DOHH2 (cell line): Measurements from ENCODE around the gene ARIH2.
A peak's percentile ranks its signal among the peaks of the same experiment; 100 is the strongest.

Experiments used
- H3F3A ChIP-seq: fragments of 200-600 bp; sonication (generic), shearing (Covaris generic); 2 replicates; pipeline ENCODE4 v1.6.0; 2016; ENCODE audit warnings: antibody characterized with exemption, mild to moderate bottlenecking; ENCODE audit not compliant: control insufficient read depth, insufficient read depth
- H3K27ac ChIP-seq: fragments of 200-600 bp; sonication (generic); 2 replicates; pipeline ENCODE4 v1.5.1; 2014; ENCODE audit warnings: low read depth, mild to moderate bottlenecking, low read length, moderate library complexity
- H3K27me3 ChIP-seq: fragments of 200-600 bp; sonication (generic); 2 replicates; pipeline ENCODE4 v1.6.1; 2014; ENCODE audit warnings: mild to moderate bottlenecking, low read length, mixed read lengths; ENCODE audit not compliant: control insufficient read depth
- H3K36me3 ChIP-seq: fragments of 200-600 bp; sonication (generic); 2 replicates; pipeline ENCODE4 v1.6.1; 2014; ENCODE audit warnings: mild to moderate bottlenecking, low read length, moderate library complexity, mixed read lengths; ENCODE audit not compliant: control insufficient read depth
- H3K4me1 ChIP-seq: fragments of 200-600 bp; sonication (generic); 2 replicates; pipeline ENCODE4 v1.6.1; 2014; ENCODE audit warnings: mild to moderate bottlenecking, low read length, mixed read lengths; ENCODE audit not compliant: control insufficient read depth
- H3K4me2 ChIP-seq: fragments of 200-600 bp; sonication (generic); 2 replicates; pipeline ENCODE4 v1.6.0; 2014; ENCODE audit warnings: mild to moderate bottlenecking, low read length, moderate library complexity
- H3K4me3 ChIP-seq: fragments of 200-600 bp; sonication (generic); 2 replicates; pipeline ENCODE4 v1.5.1; 2014; ENCODE audit warnings: mild to moderate bottlenecking, low read length, mixed read lengths
- H3K79me2 ChIP-seq: fragments of 200-600 bp; sonication (generic); 2 replicates; pipeline ENCODE4 v1.6.1; 2014; ENCODE audit warnings: mild to moderate bottlenecking, low read length, mixed read lengths; ENCODE audit not compliant: control insufficient read depth
- H3K9me2 ChIP-seq: fragments of 200-600 bp; sonication (generic); replicated peaks from 2 replicates; pipeline ENCODE4 v1.6.1; 2014; ENCODE audit warnings: mild to moderate bottlenecking, low read length, mixed read lengths; ENCODE audit not compliant: control insufficient read depth
- H3K9me3 ChIP-seq: fragments of 200-600 bp; sonication (generic); 2 replicates; pipeline ENCODE4 v1.6.1; 2014; ENCODE audit warnings: antibody characterized with exemption, low read length, mixed read lengths; ENCODE audit not compliant: control insufficient read depth, insufficient read depth
- H4K20me1 ChIP-seq: fragments of 200-600 bp; sonication (generic); 2 replicates; pipeline ENCODE4 v1.6.0; 2014; ENCODE audit warnings: low read depth, mild to moderate bottlenecking, antibody characterized with exemption, low read length, moderate library complexity; ENCODE audit not compliant: control insufficient read depth, insufficient read depth
- CTCF ChIP-seq: fragments of 200-600 bp; sonication (generic); IDR thresholded peaks from one replicate; pipeline ENCODE4 v1.5.1; 2014; ENCODE audit warnings: antibody characterized with exemption, mild to moderate bottlenecking, low read depth, low read length; ENCODE audit not compliant: poor library complexity, severe bottlenecking
- EZH2phosphoT487 ChIP-seq: fragments of 200-600 bp; sonication (generic); IDR thresholded peaks from 2 replicates; pipeline ENCODE4 v1.6.1; 2017; ENCODE audit warnings: borderline replicate concordance, mild to moderate bottlenecking, antibody characterized with exemption, low read length, moderate library complexity, mixed read lengths

Gene ARIH2

GRCh38 chr3:49022688-49023171 lies 104.1 kb downstream of the ARIH2 start:
- Histone ChIP-seq H3K4me3 (peak overlapping the region; percentile 92), H3K9me3 (no peaks in the 10 kb centered on the region), H4K20me1 (peaks cover 1% of the 10 kb centered on the region; the same call in 1 of the 2 replicates), H3K4me1 (peaks cover 62% of the 10 kb centered on the region), H3K79me2 (peaks cover 81% of the 10 kb centered on the region), H3F3A (peaks cover 28% of the 10 kb centered on the region), H3K4me2 (peak overlapping the region; percentile 94), H3K27ac (peak overlapping the region; percentile 92), H3K36me3 (peaks cover 76% of the 10 kb centered on the region), H3K9me2 (no peaks in the 10 kb centered on the region), H3K27me3 (no peaks in the 10 kb centered on the region)
- TF ChIP-seq EZH2phosphoT487 = no peak

GRCh38 chr3:49023775-49024174 lies 105.1 kb downstream of the ARIH2 start:
- Histone ChIP-seq H3K27me3 (no peaks in the 10 kb centered on the region), H3K79me2 (peaks cover 91% of the 10 kb centered on the region), H3K9me2 (no peaks in the 10 kb centered on the region), H3K27ac (no peak overlapping the region), H3K4me2 (peak overlapping the region; percentile 23; the same call in 1 of the 2 replicates), H3F3A (peaks cover 32% of the 10 kb centered on the region), H3K9me3 (no peaks in the 10 kb centered on the region), H3K4me3 (no peak overlapping the region), H3K36me3 (peaks cover 87% of the 10 kb centered on the region), H4K20me1 (peaks cover 4% of the 10 kb centered on the region; the same call in 1 of the 2 replicates), H3K4me1 (peaks cover 67% of the 10 kb centered on the region)
- TF ChIP-seq EZH2phosphoT487 (no peak), CTCF (no peak)

- H3K4me3 ChIP-seq = no peak overlapping the region
- peaks cover 29% of the 10 kb centered on the region for H3F3A ChIP-seq
- peaks cover 4% of the 10 kb centered on the region; the same call in 1 of the 2 replicates for H4K20me1 ChIP-seq
- H3K4me1 ChIP-seq = peaks cover 64% of the 10 kb centered on the region
- no peaks in the 10 kb centered on the region for H3K9me3 ChIP-seq
- H3K27me3 ChIP-seq = no peaks in the 10 kb centered on the region
- H3K36me3 ChIP-seq = peaks cover 91% of the 10 kb centered on the region
- H3K9me2 ChIP-seq = no peaks in the 10 kb centered on the region
- H3K79me2 ChIP-seq = peaks cover 92% of the 10 kb centered on the region
- no peak for TF ChIP-seq EZH2phosphoT487
- no peak for TF ChIP-seq CTCF
- H3K27ac ChIP-seq = no peak overlapping the region; the same call in 1 of the 2 replicates
- H3K4me2 ChIP-seq = peak overlapping the region; percentile 23; the same call in 1 of the 2 replicates
Measured at GRCh38 chr3:49024449-49024848, 105.8 kb downstream of the ARIH2 start.

GRCh38 chr3:49025005-49025792 lies 106.6 kb downstream of the ARIH2 start:
- Histone ChIP-seq H3K9me2 (no peaks in the 10 kb centered on the region), H3F3A (peaks cover 32% of the 10 kb centered on the region), H3K27me3 (no peaks in the 10 kb centered on the region), H3K4me2 (peak overlapping the region; percentile 94), H3K4me1 (peaks cover 61% of the 10 kb centered on the region), H4K20me1 (peaks cover 4% of the 10 kb centered on the region; the same call in 1 of the 2 replicates), H3K9me3 (no peaks in the 10 kb centered on the region), H3K4me3 (no peak overlapping the region; the same call in 1 of the 2 replicates), H3K36me3 (peaks cover 91% of the 10 kb centered on the region), H3K27ac (peak overlapping the region; percentile 15; the same call in 1 of the 2 replicates), H3K79me2 (peaks cover 84% of the 10 kb centered on the region)
- no peak for TF ChIP-seq CTCF
- no peak for TF ChIP-seq EZH2phosphoT487
